GM23248 (cell line): ENCODE data around the gene PTPRR. TPM values are rescaled to one million over a fixed set of nuclear protein-coding genes. Genes with fewer than 3 reads are reported as not detected.

Experiments used
- DNase-seq: peaks from one replicate; pipeline ENCODE4 v3.0.0-alpha.2; 2015
- H2AFZ ChIP-seq: fragments of 200-600 bp; sonication (generic); 2 replicates; pipeline ENCODE4 v1.6.1; 2016; ENCODE audit warnings: antibody characterized with exemption
- H3F3A ChIP-seq: fragments of 200-600 bp; sonication (generic); 2 replicates; pipeline ENCODE4 v1.6.1; 2016; ENCODE audit warnings: mild to moderate bottlenecking, antibody characterized with exemption, mixed run types; ENCODE audit not compliant: insufficient read depth
- H3K27ac ChIP-seq: fragments of 200-600 bp; sonication (generic); 2 replicates; pipeline ENCODE4 v1.5.1; 2016; ENCODE audit warnings: mild to moderate bottlenecking
- H3K27me3 ChIP-seq: fragments of 200-600 bp; sonication (generic); replicated peaks from 2 replicates; pipeline ENCODE4 v1.6.1; 2016; ENCODE audit warnings: mild to moderate bottlenecking; ENCODE audit not compliant: insufficient read depth
- H3K36me3 ChIP-seq: fragments of 200-600 bp; sonication (generic); 2 replicates; pipeline ENCODE4 v1.6.1; 2016; ENCODE audit warnings: low read depth, mild to moderate bottlenecking
- H3K4me1 ChIP-seq: fragments of 200-600 bp; sonication (generic); 2 replicates; pipeline ENCODE4 v1.6.1; 2016; ENCODE audit warnings: mild to moderate bottlenecking; ENCODE audit not compliant: insufficient read depth
- H3K4me2 ChIP-seq: fragments of 200-600 bp; sonication (generic); one replicate; pipeline ENCODE4 v1.6.1; 2016; ENCODE audit warnings: mild to moderate bottlenecking; ENCODE audit not compliant: unreplicated experiment
- H3K4me3 ChIP-seq: fragments of 200-600 bp; sonication (generic); 2 replicates; pipeline ENCODE4 v1.5.1; 2016; ENCODE audit warnings: mild to moderate bottlenecking
- H3K79me2 ChIP-seq: fragments of 200-600 bp; sonication (generic); 2 replicates; pipeline ENCODE4 v1.6.1; 2016; ENCODE audit warnings: mild to moderate bottlenecking; ENCODE audit not compliant: insufficient read depth
- H3K9ac ChIP-seq: fragments of 200-600 bp; sonication (generic); 2 replicates; pipeline ENCODE4 v1.6.1; 2016; ENCODE audit warnings: mild to moderate bottlenecking
- H3K9me2 ChIP-seq: fragments of 200-600 bp; sonication (generic); 2 replicates; pipeline ENCODE4 v1.6.1; 2016; ENCODE audit warnings: mixed run types, mild to moderate bottlenecking, moderate library complexity; ENCODE audit not compliant: insufficient read depth
- H3K9me3 ChIP-seq: fragments of 200-600 bp; sonication (generic); one replicate; pipeline ENCODE4 v1.6.1; 2017; ENCODE audit warnings: low read depth
- H4K20me1 ChIP-seq: fragments of 200-600 bp; sonication (generic); 2 replicates; pipeline ENCODE4 v1.6.0; 2016; ENCODE audit not compliant: insufficient read depth
- EZH2 ChIP-seq: fragments of 200-600 bp; sonication (generic); IDR thresholded peaks from 2 replicates; pipeline ENCODE4 v1.6.1; 2018; ENCODE audit warnings: antibody characterized with exemption, mild to moderate bottlenecking; ENCODE audit not compliant: insufficient read depth, poor library complexity, severe bottlenecking
- EZH2phosphoT487 ChIP-seq: fragments of 200-600 bp; sonication (generic); IDR thresholded peaks from 2 replicates; pipeline ENCODE4 v1.6.1; 2018; ENCODE audit warnings: antibody characterized with exemption, moderate library complexity, mild to moderate bottlenecking, low read depth; ENCODE audit not compliant: insufficient read depth
- WGBS, 2 experiments: methylation state at CpG; one replicate each; pipeline ENCODE4 v1.1.6; 2015 to 2017; ENCODE audit warnings: low lambda C conversion rate in 2 of 2, low coverage in 1 of 2; ENCODE audit errors: missing lambda C conversion rate in 2 of 2; 5-methylcytosine and 5-hydroxymethylcytosine counted together
- in situ Hi-C: fragments of 300-500 bp; cut with MboI; formaldehyde crosslinking; loops from 2 replicates; pipeline ENCODE4 v1.15.0; 2020
- polyA plus RNA-seq: library from polyadenylated mRNA; unstranded; fragments of >200 nt; fragmentation: Nextera tagmentation; extraction: Ambion mirVana; gene quantifications from 2 replicates; pipeline ENCODE4 v1.2.1, GENCODE V29; 2016
- total RNA-seq: library from RNA; depleted of rRNA; stranded (reverse); fragments of >200 nt; shearing (Covaris generic); gene quantifications from 2 replicates; pipeline ENCODE4 v1.2.3, GENCODE V29; 2014

The PTPRR gene
- total and polyA plus RNA-seq, 2 experiments from 2014 or later = 1.1 to 1.2 TPM

DNA sequence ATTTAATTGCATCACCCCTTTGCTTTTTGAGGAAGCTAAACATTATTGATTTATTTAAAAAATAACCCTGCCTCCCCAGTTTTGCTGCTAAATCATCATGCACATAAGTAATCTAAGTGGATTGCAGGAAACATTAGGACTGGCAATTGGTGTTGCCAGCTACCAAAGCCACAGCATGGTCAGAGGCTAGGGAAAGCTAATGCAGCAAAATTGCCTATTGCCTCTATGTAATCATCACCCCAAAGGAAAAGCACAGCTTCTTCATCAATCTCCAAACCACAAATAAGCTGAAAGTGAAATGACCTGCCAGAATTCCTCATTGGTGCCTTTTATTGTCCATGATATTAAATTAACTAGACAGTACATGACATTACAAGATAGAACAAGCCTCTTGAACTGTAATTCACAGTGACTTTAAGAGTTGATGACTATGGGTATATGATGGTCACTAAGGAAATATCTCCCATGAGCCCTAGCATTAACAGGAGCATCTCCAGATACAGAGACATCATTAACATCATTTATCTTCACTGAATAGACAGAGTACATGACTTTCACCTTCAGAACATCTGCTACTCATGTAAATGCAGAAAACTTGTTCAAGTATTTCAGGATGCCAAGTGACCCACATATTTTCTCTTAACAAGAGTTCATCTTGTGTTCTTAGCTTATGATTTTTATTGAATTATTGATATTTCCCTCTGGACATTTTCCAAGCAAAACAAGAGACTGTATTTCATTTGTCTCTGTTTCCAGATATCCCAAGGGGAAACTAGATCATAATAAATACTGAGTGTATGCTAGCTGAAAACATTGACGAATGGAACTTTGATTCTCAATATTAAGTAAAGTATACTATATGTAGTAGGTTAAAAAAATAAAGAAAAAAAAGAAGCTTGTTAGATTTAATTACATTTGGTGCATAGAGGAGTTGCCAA is 29.4 kb downstream of the PTPRR start:
- no peak overlapping the region for H2AFZ ChIP-seq
- no peak for TF ChIP-seq EZH2phosphoT487
- H4K20me1 ChIP-seq = no peaks in the 10 kb centered on the region
- H3K4me2 ChIP-seq = no peak overlapping the region
- H3K36me3 ChIP-seq = no peaks in the 10 kb centered on the region
- H3K27me3 ChIP-seq = peaks cover 4% of the 10 kb centered on the region; the same call in 1 of the 2 replicates
- no peaks in the 10 kb centered on the region for H3K79me2 ChIP-seq
- in situ Hi-C loops = no loop called here
- H3F3A ChIP-seq = no peaks in the 10 kb centered on the region
- no peak overlapping the region for H3K4me3 ChIP-seq
- 30 to 45% methylated on average over 1 of the region's 1 CpG for WGBS, 2 experiments
- no peaks in the 10 kb centered on the region for H3K4me1 ChIP-seq
- H3K9me3 ChIP-seq = no peaks in the 10 kb centered on the region
- no peaks in the 10 kb centered on the region for H3K9me2 ChIP-seq
- H3K27ac ChIP-seq = no peak overlapping the region
- no peak overlapping the region for H3K9ac ChIP-seq
- DNase-seq = no peak

DNA sequence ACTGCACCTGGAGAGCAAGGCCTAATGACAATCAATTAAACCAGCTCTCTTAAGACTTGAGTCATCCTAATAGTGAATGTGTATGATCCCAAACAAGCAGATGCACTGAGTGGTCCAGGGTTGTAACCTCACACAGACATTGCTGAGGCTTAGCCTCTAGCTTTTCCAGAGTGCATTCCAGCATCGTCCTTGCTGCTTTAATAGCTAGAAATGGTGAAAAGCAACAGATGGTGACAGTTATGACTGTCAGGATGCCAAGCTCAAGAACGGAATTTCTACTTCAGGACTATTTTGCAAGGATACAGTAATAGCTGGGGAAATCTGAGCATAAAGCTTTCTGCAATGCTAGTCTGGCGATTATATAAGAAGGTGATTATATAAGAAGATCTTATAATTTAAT is 34.6 kb downstream of the PTPRR start:
- no peak for TF ChIP-seq EZH2phosphoT487
- TF ChIP-seq EZH2 = no peak
- no peak overlapping the region for H3K27ac ChIP-seq
- H3K27me3 ChIP-seq = peaks cover 4% of the 10 kb centered on the region; the same call in 1 of the 2 replicates
- H3K4me1 ChIP-seq = no peaks in the 10 kb centered on the region
- H3K9me3 ChIP-seq = no peaks in the 10 kb centered on the region
- H2AFZ ChIP-seq = no peak overlapping the region
- no peaks in the 10 kb centered on the region for H3K9me2 ChIP-seq
- in situ Hi-C loops = no loop called here
- WGBS, 2 experiments = 12 to 18% methylated on average over 3 of the region's 3 CpGs
- H3K4me2 ChIP-seq = no peak overlapping the region
- peak; percentile 4 for DNase-seq
- H3K36me3 ChIP-seq = no peaks in the 10 kb centered on the region
- H3F3A ChIP-seq = no peaks in the 10 kb centered on the region
- no peak overlapping the region for H3K9ac ChIP-seq
- no peak overlapping the region for H3K4me3 ChIP-seq
- H3K79me2 ChIP-seq = no peaks in the 10 kb centered on the region
- H4K20me1 ChIP-seq = no peaks in the 10 kb centered on the region

DNA sequence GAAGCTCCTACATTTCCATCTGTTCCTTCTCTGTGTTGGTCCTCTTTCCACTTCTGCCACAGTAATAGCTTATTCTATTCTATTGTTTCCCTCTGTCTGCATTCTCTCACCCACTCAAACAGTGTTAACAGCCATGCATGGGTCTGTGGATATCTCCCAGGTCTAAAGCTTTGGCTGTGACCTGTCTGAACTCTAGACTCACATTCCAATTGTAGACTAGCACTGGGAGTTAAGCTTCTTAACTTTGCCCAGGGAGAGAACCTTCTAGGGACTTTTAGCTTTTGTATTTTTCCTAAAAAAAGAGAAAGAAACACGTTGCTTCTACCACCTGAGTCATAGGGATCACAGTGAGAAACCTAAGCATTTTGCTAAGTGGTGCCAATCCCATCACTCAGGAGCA is 36.7 kb downstream of the PTPRR start:
- H3K79me2 ChIP-seq = no peaks in the 10 kb centered on the region
- no peaks in the 10 kb centered on the region for H3K4me1 ChIP-seq
- no peak for TF ChIP-seq EZH2phosphoT487
- no peak for TF ChIP-seq EZH2
- no peak for DNase-seq
- H3K27me3 ChIP-seq = 0 out of 2 replicates have a peak, but pooled peaks cover 3% of the 10 kb centered on the region
- H3F3A ChIP-seq = no peaks in the 10 kb centered on the region
- no peak overlapping the region for H3K4me2 ChIP-seq
- H3K9ac ChIP-seq = no peak overlapping the region
- no peak overlapping the region for H2AFZ ChIP-seq
- WGBS, 2 experiments = 8 to 13% methylated on average over 1 of the region's 1 CpG
- no peaks in the 10 kb centered on the region for H3K9me3 ChIP-seq
- H4K20me1 ChIP-seq = no peaks in the 10 kb centered on the region
- H3K9me2 ChIP-seq = no peaks in the 10 kb centered on the region
- no peak overlapping the region for H3K4me3 ChIP-seq
- in situ Hi-C loops = no loop called here
- H3K27ac ChIP-seq = no peak overlapping the region
- H3K36me3 ChIP-seq = no peaks in the 10 kb centered on the region

DNA sequence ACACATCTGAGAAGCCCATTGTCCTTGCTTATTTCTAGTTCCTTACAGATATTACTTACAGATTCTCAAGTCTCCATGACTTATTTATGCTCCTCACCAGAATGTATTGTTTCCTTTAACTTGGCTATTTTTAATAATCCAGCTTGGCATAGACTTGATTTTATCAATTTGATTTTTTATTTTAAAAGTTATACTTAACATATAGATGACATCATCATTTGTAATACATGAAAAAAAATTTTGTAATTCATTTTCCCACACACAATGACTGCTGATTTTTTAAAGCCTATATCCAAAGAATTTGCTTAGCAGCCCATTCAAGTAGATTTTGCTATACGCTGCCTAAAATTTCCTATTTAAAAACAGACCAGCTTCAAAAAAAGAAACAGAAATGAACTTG is 39.8 kb downstream of the PTPRR start:
- no peak for DNase-seq
- H3K4me3 ChIP-seq = no peak overlapping the region
- no peaks in the 10 kb centered on the region for H3K27me3 ChIP-seq
- no peak overlapping the region for H3K27ac ChIP-seq
- H3K9ac ChIP-seq = no peak overlapping the region
- H3K9me3 ChIP-seq = no peaks in the 10 kb centered on the region
- no peak overlapping the region for H3K4me2 ChIP-seq
- H3K9me2 ChIP-seq = no peaks in the 10 kb centered on the region
- TF ChIP-seq EZH2phosphoT487 (no peak), EZH2 (no peak)
- H4K20me1 ChIP-seq = no peaks in the 10 kb centered on the region
- no peak overlapping the region for H2AFZ ChIP-seq
- H3F3A ChIP-seq = no peaks in the 10 kb centered on the region
- no peaks in the 10 kb centered on the region for H3K36me3 ChIP-seq
- in situ Hi-C loops = no loop called here
- peaks cover 3% of the 10 kb centered on the region; the same call in 1 of the 2 replicates for H3K4me1 ChIP-seq
- 68 to 85% methylated on average over 1 of the region's 1 CpG for WGBS, 2 experiments
- no peaks in the 10 kb centered on the region for H3K79me2 ChIP-seq
